Measurements from ENCODE around the gene NRCAM.

DNA sequence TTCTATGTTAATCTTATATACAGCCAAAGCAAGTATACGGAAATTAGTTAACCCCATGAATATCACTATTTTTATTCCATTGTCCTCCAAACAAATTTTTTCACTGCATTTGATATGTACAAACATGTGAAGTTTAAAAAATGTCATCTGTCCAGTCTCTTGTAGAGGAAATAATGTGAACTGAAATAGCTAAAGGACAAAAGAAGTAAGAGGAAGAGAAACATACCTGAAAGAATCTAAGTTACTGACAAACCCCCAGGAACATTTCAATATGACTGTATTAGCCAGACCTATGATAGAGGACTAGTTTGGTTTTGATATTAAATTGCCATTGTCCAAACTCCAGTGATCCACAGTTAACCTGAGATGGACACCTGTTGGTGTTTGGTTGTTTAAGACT is 80.6 kb downstream of the NRCAM start:
- TF ChIP-seq CTCF (IDR thresholded peaks at IDR 0.05), result no peak
- no peak for TF ChIP-seq POLR2A (IDR thresholded peaks at IDR 0.05)

Measured in adrenal gland (tissue), 5 donors.